Glomerular visceral epithelial cell (primary cell): ENCODE results near the gene SMCO2.

Experiments
- DNase-seq: peaks from one replicate; pipeline ENCODE4 v3.0.0-alpha.2; 2016; ENCODE audit errors: extremely low spot score

Gene SMCO2

DNA sequence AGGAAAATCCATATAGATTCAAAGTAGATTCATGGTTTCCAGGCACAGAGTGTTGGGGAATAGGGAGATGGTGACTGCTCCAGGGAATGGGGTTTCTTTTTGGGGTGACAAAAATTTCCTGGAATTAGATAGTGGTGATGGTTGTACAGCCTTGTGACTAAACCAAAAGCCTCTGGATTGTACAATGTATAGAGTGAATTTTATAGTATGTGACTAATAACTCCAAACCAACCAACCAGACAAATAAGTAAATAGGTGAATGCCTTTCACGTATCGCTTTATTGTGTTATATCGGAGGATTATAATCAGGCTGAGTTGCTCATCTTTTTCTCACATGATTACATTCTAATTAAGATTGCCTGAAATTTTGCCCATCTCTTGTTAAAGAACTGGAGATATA is 52.8 kb downstream of the SMCO2 start:
- DNase-seq, result no peak

DNA sequence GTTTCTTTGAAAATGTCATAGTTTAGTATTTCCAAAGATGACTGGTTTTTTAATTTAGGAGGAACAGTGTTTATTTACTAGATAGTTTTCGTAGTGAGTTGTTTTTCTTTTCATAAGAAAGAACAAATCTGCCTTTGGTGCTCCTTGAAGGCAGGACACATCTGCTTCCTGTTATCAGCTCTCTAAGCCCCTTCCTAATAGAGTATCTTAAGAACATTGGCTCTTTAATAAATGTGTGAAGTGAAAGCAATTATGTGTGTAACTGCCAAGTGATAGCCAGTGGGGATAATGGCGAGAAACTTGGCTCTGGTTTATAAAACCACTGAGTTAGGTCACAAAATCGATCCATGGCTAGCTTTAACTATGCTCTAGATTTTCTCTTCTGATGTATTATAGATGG is 54.0 kb downstream of the SMCO2 start:
- DNase-seq, result no peak

DNA sequence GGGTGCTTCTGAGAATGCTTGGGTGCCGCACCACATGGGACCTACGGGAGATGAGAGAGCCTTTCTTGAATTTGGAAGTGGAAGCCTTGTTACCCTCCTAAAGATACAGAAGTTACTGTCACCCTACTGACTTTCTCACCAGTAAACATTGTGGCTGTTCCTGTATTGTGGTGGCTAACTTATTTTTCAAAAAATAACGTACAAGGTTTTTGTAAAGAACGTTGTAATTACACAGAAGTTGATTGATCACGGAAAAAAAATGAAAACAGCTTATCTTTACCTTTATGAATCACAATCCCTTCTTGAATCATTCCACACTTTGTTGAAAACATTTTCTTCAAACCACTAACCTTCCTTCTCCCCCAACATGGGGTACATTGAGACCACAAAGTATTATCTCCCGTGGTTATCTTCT is 55.5 kb downstream of the SMCO2 start:
- DNase-seq, result no peak

DNA sequence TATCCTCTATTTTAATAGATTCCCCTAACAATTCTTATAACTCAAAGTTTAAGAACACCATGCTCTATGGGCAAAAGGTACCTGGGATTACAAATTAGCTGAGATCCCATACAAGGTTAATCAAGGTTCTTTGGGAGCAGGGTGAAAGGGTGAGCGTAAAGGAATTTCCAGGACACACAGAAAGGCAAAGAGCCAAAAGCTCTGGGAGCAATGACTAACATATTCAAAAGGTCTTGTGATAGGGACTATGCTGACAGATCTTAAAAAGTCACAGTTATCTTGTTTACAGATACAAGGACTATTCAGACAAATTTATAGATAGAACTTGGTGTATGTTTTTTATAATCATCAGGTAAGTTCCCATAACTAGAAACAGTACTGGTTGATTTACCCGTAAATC is 58.0 kb downstream of the SMCO2 start:
- peak; percentile 25 for DNase-seq

DNA sequence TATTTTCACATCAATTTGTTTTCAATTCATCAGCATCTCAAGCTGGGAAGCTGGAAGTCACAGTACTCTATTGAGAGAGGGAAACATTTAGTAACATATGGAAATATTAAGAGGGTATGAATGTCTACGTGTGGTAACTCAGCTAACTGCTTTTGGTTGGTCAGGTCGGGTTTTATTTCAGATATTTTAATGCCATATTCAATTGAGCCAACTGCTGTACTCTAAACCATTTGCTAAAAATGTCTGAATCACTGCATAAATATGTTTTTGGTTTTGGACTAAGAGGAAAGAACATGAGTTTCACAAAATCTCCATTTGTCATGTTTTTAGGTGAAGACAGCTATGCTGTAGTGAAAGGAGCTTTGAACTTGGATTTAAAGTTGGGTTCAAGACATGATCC is 58.6 kb downstream of the SMCO2 start:
- DNase-seq, result no peak

DNA sequence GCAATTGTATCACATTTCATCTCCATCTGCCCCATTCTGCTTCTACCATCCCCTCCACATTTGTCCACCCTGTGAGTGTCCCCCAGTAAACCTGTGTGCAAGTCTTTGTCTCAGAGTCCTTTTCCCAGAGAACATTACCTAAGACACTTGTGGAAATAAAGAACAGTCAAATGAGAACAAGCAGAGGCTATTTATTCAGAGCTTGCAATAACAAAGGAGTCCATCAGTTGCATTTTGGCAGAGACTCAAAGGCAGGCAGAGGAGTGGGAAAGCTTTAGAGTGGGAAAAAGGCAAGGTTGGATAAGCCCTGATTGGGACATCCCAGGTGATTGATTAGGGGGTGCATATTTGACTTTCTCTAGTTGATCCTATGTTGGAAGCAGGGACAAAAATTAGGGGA is 59.2 kb downstream of the SMCO2 start:
- DNase-seq, result no peak

DNA sequence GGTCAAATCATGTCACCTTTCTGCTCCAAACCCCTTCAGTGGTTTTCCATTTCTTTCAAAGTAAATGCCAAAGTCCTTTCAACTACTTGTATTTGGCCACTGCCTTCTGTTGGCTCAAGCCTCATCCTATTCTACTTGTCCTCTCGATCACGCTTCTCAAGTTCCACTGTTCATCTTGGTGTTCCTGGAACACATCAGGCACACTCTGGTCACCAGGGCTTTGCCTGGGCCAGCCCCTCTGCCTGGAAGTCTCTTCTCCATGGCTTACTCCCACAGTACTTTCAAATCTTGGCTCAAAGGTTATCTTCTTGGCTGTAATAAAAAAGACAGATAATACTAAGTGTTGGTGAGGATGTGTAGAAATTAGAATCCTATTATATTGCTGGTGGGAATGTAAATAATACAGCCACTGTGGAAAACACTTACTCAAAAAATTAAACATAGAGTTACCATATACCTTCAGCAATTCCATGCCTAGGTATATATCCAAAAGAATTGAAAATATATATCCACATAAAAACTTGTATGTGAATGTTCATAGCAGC is 60.2 kb downstream of the SMCO2 start:
- DNase-seq, result no peak

DNA sequence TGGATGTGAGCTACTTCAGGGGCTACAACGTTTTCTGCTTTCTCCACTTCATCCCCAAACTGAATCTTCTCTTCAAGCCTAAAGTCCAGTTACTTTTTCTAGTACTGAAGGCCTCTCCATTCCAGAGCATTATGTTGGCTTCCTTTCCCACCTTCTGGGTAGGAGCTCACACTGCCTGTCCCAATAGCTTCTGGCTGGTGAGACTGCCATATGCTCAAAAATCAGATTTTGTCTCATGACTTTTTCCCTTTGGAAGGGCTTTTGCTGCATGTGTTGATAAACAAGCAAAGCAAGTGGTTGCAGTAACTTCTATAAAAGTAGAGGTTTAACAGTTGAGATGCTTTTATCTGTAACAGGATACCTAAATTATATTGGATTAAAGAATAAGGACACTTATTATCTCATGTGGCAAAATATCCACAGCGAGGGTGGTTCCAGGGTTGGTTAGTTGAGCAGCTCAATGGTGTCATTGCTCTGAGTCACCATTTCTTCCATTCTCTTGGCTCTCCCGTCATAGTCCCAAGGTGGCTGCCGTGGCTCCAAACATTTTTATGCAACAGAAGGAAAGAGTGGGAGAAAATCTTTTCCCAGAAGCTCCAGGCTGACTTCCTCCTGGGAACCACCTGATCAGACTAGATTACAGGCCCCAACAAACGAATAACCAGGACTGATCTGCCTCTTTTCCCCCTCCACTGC is 62.3 kb downstream of the SMCO2 start:
- DNase-seq, result no peak

DNA sequence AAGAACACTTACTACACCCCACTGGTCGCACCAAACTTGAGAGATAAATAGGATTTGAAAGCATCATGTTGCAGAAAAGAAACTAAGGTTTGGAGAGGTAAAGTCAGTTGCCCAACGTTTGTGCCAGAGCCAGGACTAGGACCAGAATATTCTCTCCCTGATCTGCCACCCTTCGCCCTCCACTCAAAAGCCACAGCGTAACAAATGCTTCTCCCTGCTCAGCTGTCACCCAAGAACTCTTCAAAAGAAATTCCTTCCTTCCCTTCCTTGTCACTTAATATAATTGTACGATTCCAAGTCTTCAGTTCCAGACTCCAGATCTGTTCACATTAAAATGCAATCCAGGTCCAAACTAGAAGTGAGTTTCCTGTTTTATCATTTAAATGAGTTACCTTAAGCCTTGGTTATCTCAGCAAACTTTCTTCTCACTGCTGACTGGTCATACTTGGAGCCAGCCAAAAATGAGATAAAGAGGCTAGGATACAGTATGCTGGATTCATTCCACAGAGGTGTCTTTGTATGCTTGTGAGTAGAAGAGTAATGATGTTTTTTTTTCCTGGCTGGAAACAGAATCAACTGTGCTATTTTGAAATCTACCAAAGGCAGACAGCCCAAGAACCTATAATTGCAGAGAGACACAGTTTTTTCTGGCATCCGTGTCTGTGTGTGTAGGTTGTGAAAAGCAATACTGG is 64.6 kb downstream of the SMCO2 start:
- DNase-seq, result no peak

DNA sequence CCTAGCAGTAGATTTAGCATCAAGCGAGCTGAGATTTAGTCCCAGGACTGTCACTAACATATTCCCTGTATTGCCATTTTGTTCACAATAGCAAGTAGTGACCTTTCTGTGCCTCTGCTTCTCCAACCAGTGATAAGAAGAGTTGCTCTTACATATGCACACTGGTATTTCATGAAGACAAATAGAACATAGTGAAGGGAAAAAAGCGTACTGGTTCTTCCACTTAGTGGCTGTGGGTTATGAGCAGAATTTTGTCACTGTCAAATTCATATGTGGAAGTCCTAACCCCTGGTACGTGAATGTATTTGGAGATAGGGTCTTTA is 65.1 kb downstream of the SMCO2 start:
- no peak for DNase-seq

DNA sequence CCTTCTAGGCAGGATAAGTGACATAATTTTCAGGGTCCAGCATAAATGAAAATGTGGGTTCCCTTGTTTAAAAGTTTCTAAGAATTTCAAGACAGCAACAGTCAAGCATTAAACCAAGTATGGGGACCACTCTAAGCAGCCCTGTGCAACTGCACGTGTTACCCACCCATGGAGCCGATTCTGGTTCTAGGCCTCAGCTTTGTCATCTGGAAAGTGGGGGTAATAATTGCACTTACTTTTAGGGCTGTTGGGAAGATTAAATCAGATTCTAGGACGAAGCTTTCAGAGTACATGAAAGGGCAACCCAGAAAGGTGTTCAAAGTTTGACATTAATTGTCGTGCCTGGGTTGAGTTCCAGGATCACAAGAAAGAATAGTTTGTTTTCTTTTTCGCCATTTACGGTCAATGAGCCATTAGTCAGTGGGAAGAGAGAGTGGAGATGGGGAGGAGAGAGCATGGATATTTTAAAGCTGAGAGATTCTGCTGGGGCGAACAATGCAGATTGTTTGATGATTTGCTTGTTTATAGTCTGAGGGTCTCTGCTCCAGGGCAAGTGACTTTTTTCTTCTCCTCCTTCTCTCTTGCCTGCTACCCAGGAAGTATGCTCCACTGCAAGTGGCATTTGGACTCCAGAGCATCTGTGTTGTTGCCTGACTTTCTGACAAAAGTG is 66.8 kb downstream of the SMCO2 start:
- DNase-seq, result no peak

DNA sequence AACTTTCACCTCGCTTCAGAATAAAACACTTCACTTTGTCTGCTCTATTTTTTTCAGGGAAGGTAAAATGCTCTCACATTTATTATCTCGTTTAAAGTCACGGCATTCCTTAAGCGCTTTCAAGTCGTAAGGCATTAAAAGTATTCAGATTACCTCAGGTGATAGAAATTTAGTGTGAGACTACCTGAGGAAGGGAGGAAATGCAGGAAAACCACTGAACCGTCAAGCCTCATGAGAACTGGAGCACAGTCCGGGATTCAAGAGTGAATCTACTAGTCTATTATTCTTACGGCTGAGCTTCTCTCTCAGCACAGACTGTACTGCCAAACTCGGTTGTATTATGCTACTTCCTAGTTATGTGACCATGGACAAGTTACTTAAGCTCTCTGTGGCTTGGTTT is 69.1 kb downstream of the SMCO2 start:
- DNase-seq, result peak; percentile 81

DNA sequence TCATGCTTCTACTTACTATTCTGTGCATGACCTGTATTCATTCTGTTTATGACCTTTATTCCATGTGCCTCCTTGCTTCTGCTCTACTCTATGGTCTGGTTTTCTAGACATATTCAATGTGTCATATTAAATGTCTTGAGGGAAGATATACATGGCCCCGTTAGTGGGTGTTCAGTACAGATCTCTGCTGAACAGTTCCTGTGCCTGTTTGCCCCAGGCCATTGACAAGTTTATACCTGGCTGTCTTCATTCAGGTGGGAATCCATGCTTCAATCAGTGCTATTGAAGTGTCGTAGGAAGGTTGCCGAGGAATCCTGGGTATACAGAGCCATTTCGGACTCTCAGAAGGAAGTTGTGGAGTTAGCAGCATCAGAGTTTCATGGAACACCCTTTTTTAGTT is 70.1 kb downstream of the SMCO2 start:
- no peak for DNase-seq

DNA sequence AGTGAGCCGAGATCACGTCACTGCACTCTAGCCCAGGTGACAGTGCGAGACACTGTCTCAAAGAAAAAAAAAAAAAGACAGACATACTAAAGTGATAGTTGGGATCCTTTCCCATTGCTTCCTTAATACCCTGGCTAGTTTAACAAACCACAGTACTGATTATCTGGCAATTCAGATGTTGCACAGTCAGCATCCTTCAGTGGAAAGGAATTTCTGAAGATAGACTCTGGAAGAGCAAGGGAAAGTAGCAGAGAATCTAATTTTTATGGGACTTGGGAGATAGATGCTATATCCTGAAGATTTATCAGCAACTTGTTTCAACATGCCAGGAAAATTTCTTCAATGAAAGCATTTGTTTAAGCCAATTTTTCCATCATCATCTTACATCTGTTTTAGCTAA is 71.0 kb downstream of the SMCO2 start:
- DNase-seq, result no peak

DNA sequence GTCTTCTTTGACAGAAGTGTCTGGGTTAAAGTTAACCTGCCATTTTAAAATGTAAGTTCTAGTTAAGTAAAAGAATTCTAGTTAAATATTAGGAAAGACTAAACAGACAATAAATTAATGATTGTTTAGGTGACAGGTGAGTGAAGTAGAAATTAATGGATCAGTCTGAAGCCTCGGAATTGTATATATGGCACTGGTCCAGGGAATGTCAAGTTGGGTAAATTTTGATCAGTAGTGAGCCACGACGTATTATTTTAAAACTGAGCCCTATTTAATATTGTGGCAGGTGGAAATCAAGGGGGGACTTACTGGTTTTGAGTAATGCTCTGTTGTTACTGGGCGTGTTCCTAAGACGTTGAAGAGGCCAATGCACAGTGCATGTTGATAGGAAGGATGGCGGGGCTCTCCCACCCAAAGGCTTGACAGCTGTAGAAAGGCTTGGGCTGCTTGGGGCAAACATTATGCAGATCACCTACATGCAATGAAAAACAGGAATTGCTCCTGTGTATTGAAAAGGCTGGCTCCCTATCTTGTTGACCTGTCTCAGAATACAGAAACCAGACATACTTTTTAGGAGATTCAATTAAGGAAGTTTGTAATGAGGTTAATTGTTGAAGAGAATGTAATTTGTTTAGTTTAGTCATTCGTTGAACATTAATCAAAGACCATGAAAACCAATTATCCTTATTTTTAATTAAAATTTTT is 71.6 kb downstream of the SMCO2 start:
- DNase-seq, result no peak

DNA sequence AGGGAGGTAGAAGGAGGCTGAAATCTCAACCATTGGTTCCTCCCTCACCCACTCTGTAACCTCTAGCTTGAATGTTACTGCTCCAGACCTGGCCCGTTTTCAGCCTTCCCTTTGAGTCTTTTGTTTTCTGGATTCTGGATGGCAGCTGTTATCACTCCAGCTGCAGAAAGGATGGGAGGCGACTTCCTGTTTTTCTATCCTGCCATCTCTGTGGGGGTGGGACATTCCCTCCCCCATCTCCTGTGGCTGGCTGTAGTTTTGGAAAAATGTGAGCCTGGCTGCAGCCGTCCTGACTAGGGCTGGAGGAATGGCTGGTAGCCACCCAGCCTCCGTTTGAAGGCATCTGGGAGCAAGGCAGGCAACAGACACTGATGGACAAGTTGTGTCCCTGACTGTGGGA is 74.5 kb downstream of the SMCO2 start:
- DNase-seq, result no peak

DNA sequence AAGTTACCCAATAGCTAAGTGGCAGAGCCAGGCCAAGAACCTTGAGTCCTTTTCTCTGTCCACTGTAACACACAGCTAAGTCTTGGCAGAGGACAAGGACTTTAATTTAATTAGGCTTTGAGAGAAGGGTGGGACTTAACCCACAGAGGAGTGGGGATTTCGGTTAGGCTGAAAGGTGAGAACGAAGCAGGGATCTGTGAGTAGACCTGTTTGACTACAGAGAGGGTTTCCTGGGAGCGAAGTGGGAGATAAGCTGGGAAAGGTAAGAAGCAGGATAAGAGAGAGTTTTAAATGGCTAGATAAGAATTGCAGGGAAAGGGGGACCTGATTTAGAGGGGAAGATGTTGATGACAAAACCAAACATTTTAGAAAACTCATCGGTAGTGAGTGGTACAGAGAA is 75.4 kb downstream of the SMCO2 start:
- no peak for DNase-seq

DNA sequence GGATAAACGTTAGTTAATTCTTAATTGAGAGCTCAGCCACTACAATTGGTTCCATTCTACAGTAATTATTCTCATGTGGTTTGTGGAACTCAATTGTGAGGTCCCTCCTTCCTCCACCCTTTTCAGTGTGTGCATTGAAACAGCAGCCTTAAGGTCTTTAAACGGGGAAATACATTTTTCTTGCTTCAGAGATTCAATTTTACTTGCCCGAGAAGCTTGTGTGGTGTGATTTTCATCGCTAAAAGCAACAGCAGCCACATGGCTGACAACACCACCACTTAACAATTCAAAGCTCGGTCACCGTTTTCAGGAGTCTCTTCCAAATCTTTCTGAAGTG is 76.7 kb downstream of the SMCO2 start:
- no peak for DNase-seq

DNA sequence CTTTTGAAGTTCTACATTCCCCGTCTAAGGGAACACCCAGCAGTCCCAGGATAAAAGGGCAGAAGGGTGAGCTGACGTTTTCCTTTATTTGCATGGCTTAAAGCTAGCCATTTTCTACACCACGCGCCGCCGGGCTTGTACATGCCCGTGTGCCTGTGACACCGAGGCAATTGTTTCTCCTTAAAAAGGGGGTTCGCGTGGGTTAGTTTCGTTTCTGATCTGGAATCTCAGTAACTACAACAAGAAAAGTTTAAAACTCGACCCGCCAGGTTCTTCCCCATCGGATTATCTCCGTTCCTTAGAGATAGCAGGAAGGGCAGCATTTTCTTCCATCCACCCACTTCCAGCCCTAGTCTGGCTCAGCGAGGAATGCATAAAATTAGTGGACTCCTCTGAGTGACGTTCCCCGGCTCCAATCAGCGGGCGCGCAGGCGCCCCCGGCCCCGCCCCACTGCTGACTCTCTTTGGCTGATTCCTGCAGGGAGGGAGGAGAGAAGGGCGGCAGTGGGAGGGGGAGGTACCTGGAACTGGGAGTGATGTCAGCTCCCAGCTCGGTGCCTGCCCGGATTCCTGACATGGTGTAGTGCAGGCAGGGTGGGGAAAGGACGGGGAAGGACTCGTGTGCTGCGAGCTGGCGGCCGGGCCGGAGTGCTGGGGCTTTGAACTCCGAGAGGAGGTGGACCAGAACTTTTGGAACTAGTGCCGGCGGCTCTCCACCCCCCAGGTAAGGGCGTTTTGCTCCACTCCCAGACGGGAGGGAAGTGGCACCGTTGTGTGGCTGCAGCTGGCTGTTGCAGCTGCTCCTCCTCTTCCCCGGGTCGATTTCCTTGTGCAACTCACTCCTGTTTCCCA is 77.3 kb downstream of the SMCO2 start, which contains the start of gene PPFIBP1:
Gene PPFIBP1 (plus strand): TSS at position 565 of the 852 bp plus-strand sequence. CDS start 109,191 bp downstream, outside the sequence.
- DNase-seq, result peak; percentile 99

DNA sequence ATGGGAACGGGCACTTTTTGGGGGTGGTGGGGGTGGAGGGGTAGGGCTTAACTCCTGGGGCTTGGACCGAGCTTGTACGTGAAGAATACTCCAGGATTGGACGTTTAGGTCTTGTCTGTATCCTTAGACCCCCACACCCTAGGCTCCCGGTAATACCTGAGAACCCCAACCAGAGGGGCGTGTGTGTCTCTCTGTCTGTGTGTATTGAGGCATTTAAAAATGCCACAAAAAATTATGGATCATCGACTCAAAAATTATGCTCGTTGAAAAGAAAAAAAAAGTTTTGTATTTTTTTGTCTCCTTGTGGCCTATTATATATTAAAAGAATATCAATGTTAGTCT is 77.9 kb downstream of the SMCO2 start:
- DNase-seq, result no peak
